Prostate gland (tissue), 2 donors: ENCODE measurements around the gene RNF41. TPM values are rescaled to one million over a fixed set of nuclear protein-coding genes. Genes with fewer than 3 reads are reported as not detected.

ENCODE experiments used
- DNase-seq: peaks from one replicate; pipeline ENCODE4 v3.0.0-alpha.2; 2019; ENCODE audit warnings: low spot score
- H3K27ac ChIP-seq, 2 donors: fragments of 200-600 bp; sonication (generic); 2 replicates each; pipeline ENCODE4 v1.5.1; 2017 to 2019
- H3K27me3 ChIP-seq: fragments of 200-600 bp; sonication (generic); replicated peaks from 2 replicates; pipeline ENCODE4 v1.5.1; 2019; ENCODE audit not compliant: insufficient read depth
- H3K36me3 ChIP-seq, 2 donors: fragments of 200-600 bp; sonication (generic); 1 replicate in 1 of 2; 2 replicates in 1 of 2; pipeline versions ENCODE4 v1.5.1 to v1.8.1; 2017 to 2019
- H3K4me1 ChIP-seq: fragments of 200-600 bp; sonication (generic); replicated peaks from 2 replicates; pipeline ENCODE4 v1.5.1; 2019
- H3K4me3 ChIP-seq, 2 donors: fragments of 200-600 bp; sonication (generic); 2 replicates each; pipeline ENCODE4 v1.5.1; 2017 to 2019
- H3K9me3 ChIP-seq: fragments of 200-600 bp; sonication (generic); 2 replicates; pipeline ENCODE4 v1.5.1; 2017
- POLR2A ChIP-seq: fragments of 450-650 bp; IDR thresholded peaks from one replicate; pipeline ENCODE4 v1.6.1; 2016; ENCODE audit warnings: antibody characterized with exemption, mild to moderate bottlenecking
- POLR2AphosphoS5 ChIP-seq: sonication (generic); formaldehyde crosslinking; IDR thresholded peaks from one replicate; pipeline ENCODE4 v1.6.1; 2017; ENCODE audit warnings: antibody characterized with exemption
- WGBS: methylation state at CpG from one replicate; pipeline ENCODE4 v1.1.5; 2018; 5-methylcytosine and 5-hydroxymethylcytosine counted together
- intact Hi-C: fragments of 100-400 bp; cut with DNase I; formaldehyde crosslinking; loops from one replicate; pipeline ENCODE4 v1.14.2; 2022
- total RNA-seq, 2 donors: library from RNA; depleted of rRNA; stranded (reverse); fragments of >200 nt; gene quantifications; one replicate each; pipeline ENCODE4 v1.1.0, GENCODE V29; 2016
- TF ChIP-seq, protein P1 (sequence below), 4 experiments: fragments of 200-600 bp in 2 of 4; fragments of 450-650 bp in 2 of 4; sonication (generic) in 2 of 4; IDR thresholded peaks; 1 replicate in 3 of 4; 2 replicates in 1 of 4; pipeline ENCODE4 v1.5.1; 2016 to 2019; ENCODE audit warnings: antibody characterized with exemption in 4 of 4, mild to moderate bottlenecking in 2 of 4, moderate library complexity in 2 of 4

The RNF41 gene
- total RNA-seq, 2 donors from 2014 or later: 74.4 to 90.4 TPM

DNA sequence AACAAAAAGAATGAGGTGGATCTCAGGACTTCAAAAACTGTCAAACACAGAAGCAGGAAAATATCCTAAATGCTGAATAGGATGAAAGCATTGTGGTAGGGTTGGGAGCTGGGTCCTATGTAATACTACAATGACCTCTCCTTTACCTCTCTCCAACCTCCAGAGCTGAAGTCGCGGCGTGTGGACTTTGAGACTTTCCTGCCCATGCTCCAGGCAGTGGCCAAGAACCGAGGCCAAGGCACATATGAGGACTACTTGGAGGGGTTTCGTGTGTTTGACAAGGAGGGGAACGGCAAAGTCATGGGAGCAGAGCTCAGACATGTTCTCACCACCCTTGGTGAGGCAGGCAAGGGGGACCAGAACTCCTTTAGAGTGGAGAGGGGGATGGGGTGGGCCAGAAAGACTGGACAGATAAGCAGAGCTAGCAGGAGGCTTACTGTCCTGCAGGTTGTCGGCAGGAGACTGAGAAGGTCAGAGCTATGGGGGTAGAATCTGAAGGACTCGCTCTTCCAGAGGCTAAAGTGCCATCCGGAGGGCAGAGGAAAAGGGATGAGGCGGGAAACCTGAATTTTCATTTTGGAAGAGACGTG lies 66.4 kb downstream of the RNF41 start:
- no peaks in the 10 kb centered on the region for H3K9me3 ChIP-seq
- intact Hi-C loops: loop anchor here (5.0 kb wide), 1 partner anchor 38 kb away; the partner anchor contains the start of genes RPL41 and ZC3H10
- WGBS: 91% methylated on average over 11 of the region's 11 CpGs
- H3K4me1 ChIP-seq: peaks cover 14% of the 10 kb centered on the region
- no peak overlapping the region for H3K27ac ChIP-seq
- no peak overlapping the region for H3K4me3 ChIP-seq
- no peak for DNase-seq
- TF ChIP-seq, protein P1, sequence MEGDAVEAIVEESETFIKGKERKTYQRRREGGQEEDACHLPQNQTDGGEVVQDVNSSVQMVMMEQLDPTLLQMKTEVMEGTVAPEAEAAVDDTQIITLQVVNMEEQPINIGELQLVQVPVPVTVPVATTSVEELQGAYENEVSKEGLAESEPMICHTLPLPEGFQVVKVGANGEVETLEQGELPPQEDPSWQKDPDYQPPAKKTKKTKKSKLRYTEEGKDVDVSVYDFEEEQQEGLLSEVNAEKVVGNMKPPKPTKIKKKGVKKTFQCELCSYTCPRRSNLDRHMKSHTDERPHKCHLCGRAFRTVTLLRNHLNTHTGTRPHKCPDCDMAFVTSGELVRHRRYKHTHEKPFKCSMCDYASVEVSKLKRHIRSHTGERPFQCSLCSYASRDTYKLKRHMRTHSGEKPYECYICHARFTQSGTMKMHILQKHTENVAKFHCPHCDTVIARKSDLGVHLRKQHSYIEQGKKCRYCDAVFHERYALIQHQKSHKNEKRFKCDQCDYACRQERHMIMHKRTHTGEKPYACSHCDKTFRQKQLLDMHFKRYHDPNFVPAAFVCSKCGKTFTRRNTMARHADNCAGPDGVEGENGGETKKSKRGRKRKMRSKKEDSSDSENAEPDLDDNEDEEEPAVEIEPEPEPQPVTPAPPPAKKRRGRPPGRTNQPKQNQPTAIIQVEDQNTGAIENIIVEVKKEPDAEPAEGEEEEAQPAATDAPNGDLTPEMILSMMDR (IDR thresholded peaks at IDR 0.05): no peak
- TF ChIP-seq POLR2A (no peak), POLR2AphosphoS5 (no peak)
- peaks cover 0 to 7% of the 10 kb centered on the region in 2 donors for H3K36me3 ChIP-seq
- H3K27me3 ChIP-seq: no peaks in the 10 kb centered on the region

DNA sequence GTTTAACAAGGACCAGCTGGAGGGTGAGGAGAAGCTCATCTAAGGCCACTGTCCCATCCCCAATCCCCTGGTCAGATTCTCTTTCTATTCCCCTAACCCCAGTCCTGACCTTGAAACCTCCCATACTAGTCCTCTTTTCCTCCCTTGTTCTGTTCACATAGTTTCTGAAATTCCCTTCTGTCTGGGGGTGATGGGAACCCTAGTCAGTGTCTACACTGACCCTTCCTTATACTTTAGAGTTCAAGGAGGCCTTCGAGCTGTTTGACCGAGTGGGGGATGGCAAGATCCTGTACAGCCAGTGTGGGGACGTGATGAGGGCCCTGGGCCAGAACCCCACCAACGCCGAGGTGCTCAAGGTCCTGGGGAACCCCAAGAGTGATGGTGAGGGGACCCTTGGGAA lies 66.9 kb downstream of the RNF41 start:
- no peaks in the 10 kb centered on the region for H3K9me3 ChIP-seq
- 85% methylated on average over 5 of the region's 5 CpGs for WGBS
- no peak overlapping the region for H3K27ac ChIP-seq
- peaks cover 10% of the 10 kb centered on the region for H3K4me1 ChIP-seq
- no peak for TF ChIP-seq POLR2AphosphoS5
- TF ChIP-seq, protein P1 (IDR thresholded peaks at IDR 0.05): no peak
- TF ChIP-seq POLR2A: no peak
- intact Hi-C loops: loop anchor here (5.0 kb wide), 1 partner anchor 38 kb away; the partner anchor contains the start of genes RPL41 and ZC3H10
- H3K36me3 ChIP-seq: peaks cover 0 to 2% of the 10 kb centered on the region in 2 donors
- DNase-seq: no peak
- no peak overlapping the region for H3K4me3 ChIP-seq
- no peaks in the 10 kb centered on the region for H3K27me3 ChIP-seq

DNA sequence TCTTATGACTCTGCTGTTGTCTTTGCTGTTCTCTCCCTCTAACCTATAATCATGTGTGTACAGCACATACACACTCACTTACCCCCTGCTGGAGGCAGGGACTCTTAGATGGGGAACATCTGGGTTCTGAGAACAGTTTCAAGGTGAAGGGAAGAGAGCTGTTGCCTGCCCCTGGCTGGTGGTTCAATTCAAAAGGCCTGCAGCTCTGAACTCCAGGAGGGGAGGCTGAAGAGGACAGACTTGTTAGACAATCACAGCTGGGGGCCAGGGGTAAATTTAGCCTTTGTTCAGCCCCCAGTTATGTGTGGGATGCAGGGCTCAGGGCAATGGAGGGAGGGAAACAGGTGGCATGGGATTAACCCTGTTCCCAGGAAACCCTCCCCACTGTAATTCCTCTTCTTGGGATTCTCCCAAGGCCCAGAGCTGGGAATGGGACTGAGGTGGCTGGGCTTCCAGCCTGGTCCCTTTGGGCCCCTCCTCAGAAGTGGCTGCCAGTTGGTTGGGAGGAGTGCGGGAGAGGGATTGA lies 67.4 kb downstream of the RNF41 start:
- H3K4me3 ChIP-seq: no peak overlapping the region
- 100% methylated on average over 1 of the region's 1 CpG for WGBS
- H3K4me1 ChIP-seq: peaks cover 5% of the 10 kb centered on the region
- H3K27me3 ChIP-seq: no peaks in the 10 kb centered on the region
- intact Hi-C loops: no loop called here
- H3K27ac ChIP-seq: no peak overlapping the region
- H3K36me3 ChIP-seq: no peaks in the 10 kb centered on the region
- H3K9me3 ChIP-seq: no peaks in the 10 kb centered on the region
- no peak for DNase-seq
- no peak for TF ChIP-seq POLR2A
- TF ChIP-seq POLR2AphosphoS5: no peak
- TF ChIP-seq, protein P1 (IDR thresholded peaks at IDR 0.05): no peak

DNA sequence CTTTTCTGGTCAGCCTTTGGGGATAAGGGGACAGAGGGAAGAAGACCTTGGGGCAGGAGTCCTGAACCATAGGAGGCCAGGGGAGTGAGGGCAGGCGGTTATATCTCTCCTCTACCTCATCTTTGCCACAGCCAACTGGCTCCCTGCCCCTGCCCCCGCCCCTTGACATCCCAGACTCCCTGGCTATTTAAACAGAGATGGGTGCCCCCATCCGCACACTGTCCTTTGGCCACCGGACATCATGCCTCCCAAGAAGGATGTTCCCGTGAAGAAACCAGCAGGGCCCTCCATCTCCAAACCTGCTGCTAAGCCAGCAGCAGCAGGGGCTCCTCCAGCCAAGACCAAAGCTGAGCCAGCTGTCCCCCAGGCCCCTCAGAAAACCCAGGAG lies 68.0 kb downstream of the RNF41 start:
- Histone ChIP-seq H3K36me3 (no peaks in the 10 kb centered on the region), H3K27me3 (no peaks in the 10 kb centered on the region), H3K27ac (no peak overlapping the region), H3K4me3 (no peak overlapping the region), H3K9me3 (no peaks in the 10 kb centered on the region), H3K4me1 (peaks cover 5% of the 10 kb centered on the region)
- TF ChIP-seq, protein P1 (IDR thresholded peaks at IDR 0.05): no peak
- TF ChIP-seq POLR2AphosphoS5: no peak
- no peak for TF ChIP-seq POLR2A
- 58% methylated on average over 5 of the region's 5 CpGs for WGBS
- intact Hi-C loops: no loop called here
- no peak for DNase-seq
